Hepatocyte (in vitro differentiated cells): ENCODE results near the gene SLC27A3.

ENCODE experiments used
- CTCF ChIP-seq: fragments of 200-600 bp; sonication (generic); IDR thresholded peaks from 2 replicates; pipeline ENCODE4 v1.5.1; 2016; ENCODE audit warnings: antibody characterized with exemption, mild to moderate bottlenecking; ENCODE audit not compliant: poor library complexity
- EZH2phosphoT487 ChIP-seq: fragments of 200-600 bp; sonication (generic); IDR thresholded peaks from one replicate; pipeline ENCODE4 v1.6.1; 2018; ENCODE audit warnings: antibody characterized with exemption, mild to moderate bottlenecking, low read depth, moderate library complexity; ENCODE audit not compliant: unreplicated experiment, severe bottlenecking

GRCh38 chr1:153730468-153730988 lies 44.7 kb upstream of the SLC27A3 start:
- TF ChIP-seq EZH2phosphoT487 (no peak), CTCF (no peak)
